Stimulated activated CD8-positive, alpha-beta memory T cell treated with anti-CD3 and anti-CD28 coated beads, Interleukin-2, amount 100 ng/mL, for 48 hours (primary cell): ENCODE measurements around the gene IGFL1.
A peak's percentile ranks its signal among the peaks of the same experiment; 100 is the strongest.
"Not testable (repeated sequence)": the region's sequence is repeated elsewhere in the genome, so short reads cannot be mapped to it uniquely, and the experiment has no call there.

Experiments
- DNase-seq, 2 donors: peaks; one replicate each; pipeline ENCODE4 v3.0.0-alpha.2; 2020; ENCODE audit warnings: low read depth in 2 of 2

The IGFL1 gene

GRCh38 chr19:46224773-46225172 is 4.8 kb upstream of the IGFL1 start:
- DNase-seq = no peak

GRCh38 chr19:46225558-46226004 is 4.0 kb upstream of the IGFL1 start:
- no peak for DNase-seq

- no peak for DNase-seq
These were observed 3.0 kb upstream of the IGFL1 start for GRCh38 chr19:46226438-46226973.

- no peak for DNase-seq
These were observed 2.5 kb downstream of the IGFL1 start for GRCh38 chr19:46232029-46232428.

- DNase-seq = no peak
These were observed 2.9 kb downstream of the IGFL1 start for GRCh38 chr19:46232468-46232867.

GRCh38 chr19:46232938-46233621 is 3.5 kb downstream of the IGFL1 start:
- no peak for DNase-seq

- DNase-seq = not testable (repeated sequence)
These were observed 4.3 kb downstream of the IGFL1 start for GRCh38 chr19:46233871-46234270.

- not testable (repeated sequence) for DNase-seq
These were observed 8.6 kb downstream of the IGFL1 start for GRCh38 chr19:46238141-46238540.

GRCh38 chr19:46239193-46240024 is 9.9 kb downstream of the IGFL1 start:
- no peak for DNase-seq

GRCh38 chr19:46240693-46241092 is 11.2 kb downstream of the IGFL1 start:
- no peak for DNase-seq

GRCh38 chr19:46241626-46242025 is 12.1 kb downstream of the IGFL1 start:
- no peak for DNase-seq

GRCh38 chr19:46243081-46243654 is 13.6 kb downstream of the IGFL1 start:
- not testable (repeated sequence) for DNase-seq

- no peak for DNase-seq
These were observed 20.7 kb downstream of the IGFL1 start for GRCh38 chr19:46250076-46250735.

GRCh38 chr19:46251416-46251815 is 21.9 kb downstream of the IGFL1 start:
- no peak for DNase-seq

GRCh38 chr19:46254776-46255175 is 25.2 kb downstream of the IGFL1 start:
- no peak for DNase-seq

GRCh38 chr19:46256855-46257254 is 27.3 kb downstream of the IGFL1 start:
- no peak for DNase-seq

- not testable (repeated sequence) for DNase-seq
These were observed 32.0 kb downstream of the IGFL1 start for GRCh38 chr19:46261501-46261900.

- peak; percentile 30 to 35 for DNase-seq
These were observed 33.2 kb downstream of the IGFL1 start for GRCh38 chr19:46262684-46263296.

- DNase-seq = not testable (repeated sequence)
These were observed 35.3 kb downstream of the IGFL1 start for GRCh38 chr19:46264801-46265200.

- DNase-seq = peak; percentile 36 to 37
These were observed 35.8 kb downstream of the IGFL1 start for GRCh38 chr19:46265217-46265828.

- DNase-seq = no peak
These were observed 39.6 kb downstream of the IGFL1 start for GRCh38 chr19:46269101-46269500.
